ENCODE results near the gene SESTD1. TPM values are rescaled to one million over a fixed set of nuclear protein-coding genes. Genes with fewer than 3 reads are reported as not detected.

Gene SESTD1
- total RNA-seq, 2 donors from 2014 or later, result 35.3 to 62.2 TPM

DNA sequence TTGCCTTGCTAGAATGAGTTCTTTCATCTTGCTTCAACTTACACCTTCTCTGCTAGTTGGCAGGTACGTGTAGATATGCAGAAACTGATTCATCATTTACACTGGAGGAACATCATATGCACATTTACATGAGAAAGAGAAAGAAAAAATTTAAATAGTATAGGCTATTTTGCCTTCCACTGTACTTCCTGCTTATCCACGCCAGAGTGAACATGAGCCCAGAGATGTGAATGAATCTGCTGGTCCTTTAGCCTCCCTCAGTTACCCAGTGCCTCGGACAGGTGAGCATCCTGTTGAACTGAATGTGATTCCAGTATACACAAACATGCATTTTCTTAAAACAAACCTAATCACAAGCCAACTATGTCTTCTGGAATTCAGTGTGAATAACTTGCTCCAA lies 83.6 kb downstream of the SESTD1 start:
- H3K9me3 ChIP-seq, result no peaks in the 10 kb centered on the region
- no peak for ATAC-seq (ENCODE audit: insufficient number of reproducible peaks, low FRiP score, low read depth)

DNA sequence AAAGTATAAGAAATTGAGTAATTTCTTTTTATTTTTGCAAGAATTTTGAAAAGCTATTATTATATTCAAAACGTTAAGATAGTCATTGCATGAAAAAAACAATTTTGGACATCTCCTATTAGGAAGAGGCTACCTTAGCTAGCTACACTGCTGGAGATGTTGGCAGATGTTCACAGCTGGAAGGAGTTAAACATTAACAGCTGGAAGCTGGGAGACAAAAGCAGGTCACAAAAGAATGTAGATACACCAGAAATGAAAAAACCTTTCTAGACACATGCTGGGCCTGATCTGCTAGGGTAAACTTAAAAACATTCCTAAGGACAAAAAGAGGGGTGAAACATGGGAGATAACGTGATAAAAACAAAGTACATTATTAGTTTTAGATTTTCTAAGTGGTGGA lies 84.4 kb downstream of the SESTD1 start:
- peaks cover 5% of the 10 kb centered on the region for H3K36me3 ChIP-seq
- peaks cover 0 to 16% of the 10 kb centered on the region in 2 donors for H3K4me1 ChIP-seq (ENCODE audit: control insufficient read depth in 1 of 2, low read depth in 2 of 2)
- DNase-seq (ENCODE audit: low spot score), result no peak
- H3K27ac ChIP-seq, result no peak overlapping the region
- H3K9me3 ChIP-seq, result no peaks in the 10 kb centered on the region
- H3K27me3 ChIP-seq (replicated peaks; ENCODE audit: insufficient read depth), result no peaks in the 10 kb centered on the region
- TF ChIP-seq, protein P1, sequence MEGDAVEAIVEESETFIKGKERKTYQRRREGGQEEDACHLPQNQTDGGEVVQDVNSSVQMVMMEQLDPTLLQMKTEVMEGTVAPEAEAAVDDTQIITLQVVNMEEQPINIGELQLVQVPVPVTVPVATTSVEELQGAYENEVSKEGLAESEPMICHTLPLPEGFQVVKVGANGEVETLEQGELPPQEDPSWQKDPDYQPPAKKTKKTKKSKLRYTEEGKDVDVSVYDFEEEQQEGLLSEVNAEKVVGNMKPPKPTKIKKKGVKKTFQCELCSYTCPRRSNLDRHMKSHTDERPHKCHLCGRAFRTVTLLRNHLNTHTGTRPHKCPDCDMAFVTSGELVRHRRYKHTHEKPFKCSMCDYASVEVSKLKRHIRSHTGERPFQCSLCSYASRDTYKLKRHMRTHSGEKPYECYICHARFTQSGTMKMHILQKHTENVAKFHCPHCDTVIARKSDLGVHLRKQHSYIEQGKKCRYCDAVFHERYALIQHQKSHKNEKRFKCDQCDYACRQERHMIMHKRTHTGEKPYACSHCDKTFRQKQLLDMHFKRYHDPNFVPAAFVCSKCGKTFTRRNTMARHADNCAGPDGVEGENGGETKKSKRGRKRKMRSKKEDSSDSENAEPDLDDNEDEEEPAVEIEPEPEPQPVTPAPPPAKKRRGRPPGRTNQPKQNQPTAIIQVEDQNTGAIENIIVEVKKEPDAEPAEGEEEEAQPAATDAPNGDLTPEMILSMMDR (IDR thresholded peaks at IDR 0.05), result no peak
- ATAC-seq (ENCODE audit: insufficient number of reproducible peaks, low FRiP score, low read depth), result no peak
- no peak overlapping the region for H3K4me3 ChIP-seq

More for the DNA sequence above, 83.6 kb downstream of the SESTD1 start:
- DNase-seq (ENCODE audit: low spot score), result no peak
- Histone ChIP-seq H3K4me3 (no peak overlapping the region), H3K27me3 (replicated peaks; ENCODE audit: insufficient read depth) (no peaks in the 10 kb centered on the region), H3K4me1 (ENCODE audit: control insufficient read depth in 1 of 2, low read depth in 2 of 2) (peaks cover 0 to 16% of the 10 kb centered on the region in 2 donors), H3K36me3 (peaks cover 5% of the 10 kb centered on the region), H3K27ac (no peak overlapping the region)
- TF ChIP-seq, protein P1 (IDR thresholded peaks at IDR 0.05), result no peak

DNA sequence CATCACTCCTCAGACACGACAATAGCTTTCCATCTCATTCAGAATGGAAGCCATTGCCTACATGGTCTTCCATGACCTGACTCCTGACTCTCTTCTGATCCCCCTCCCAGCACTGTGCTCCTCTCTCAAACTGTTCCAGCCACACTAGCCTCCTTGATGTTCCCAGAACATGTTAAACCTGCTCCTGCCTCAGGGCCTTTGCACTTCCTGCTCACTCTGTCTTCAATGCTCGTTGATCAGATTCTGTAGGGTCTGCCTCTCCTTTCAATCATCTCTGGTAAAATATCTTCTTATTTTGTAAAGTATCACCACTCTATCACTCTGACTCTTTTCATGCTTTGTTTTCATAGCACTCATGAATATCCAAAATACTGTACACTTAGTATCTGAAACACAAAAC lies 84.9 kb downstream of the SESTD1 start:
- no peaks in the 10 kb centered on the region for H3K9me3 ChIP-seq
- peaks cover 5% of the 10 kb centered on the region for H3K36me3 ChIP-seq
- H3K27ac ChIP-seq, result no peak overlapping the region
- H3K4me1 ChIP-seq (ENCODE audit: control insufficient read depth in 1 of 2, low read depth in 2 of 2), result peaks cover 0 to 13% of the 10 kb centered on the region in 2 donors
- TF ChIP-seq, protein P1 (IDR thresholded peaks at IDR 0.05), result no peak
- H3K4me3 ChIP-seq, result no peak overlapping the region
- DNase-seq (ENCODE audit: low spot score) (no peak), ATAC-seq (ENCODE audit: insufficient number of reproducible peaks, low FRiP score, low read depth) (no peak)
- H3K27me3 ChIP-seq (replicated peaks; ENCODE audit: insufficient read depth), result no peaks in the 10 kb centered on the region

DNA sequence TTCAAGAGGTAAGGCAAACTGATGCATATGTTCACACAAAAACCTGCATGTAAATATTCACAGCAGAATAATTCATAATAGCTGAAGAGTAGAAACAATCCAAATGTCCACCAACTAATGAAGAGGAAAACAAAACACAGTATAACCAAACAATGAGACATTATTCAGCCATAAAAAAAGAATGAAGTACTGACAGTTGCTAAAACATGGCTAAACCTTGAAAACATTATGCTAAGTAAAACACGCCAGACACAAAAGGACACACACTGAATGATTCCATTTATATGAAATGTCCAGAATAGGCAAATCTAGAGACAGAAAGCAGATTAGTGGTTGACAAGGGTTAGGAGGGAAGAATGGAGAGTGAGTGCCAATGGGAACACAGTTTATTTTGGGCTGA lies 86.9 kb downstream of the SESTD1 start:
- Histone ChIP-seq H3K9me3 (no peaks in the 10 kb centered on the region), H3K27ac (no peak overlapping the region), H3K27me3 (replicated peaks; ENCODE audit: insufficient read depth) (no peaks in the 10 kb centered on the region), H3K4me1 (ENCODE audit: control insufficient read depth in 1 of 2, low read depth in 2 of 2) (peaks cover 0 to 9% of the 10 kb centered on the region in 2 donors), H3K36me3 (peaks cover 10% of the 10 kb centered on the region), H3K4me3 (no peak overlapping the region)
- ATAC-seq (ENCODE audit: insufficient number of reproducible peaks, low FRiP score, low read depth), result no peak
- DNase-seq (ENCODE audit: low spot score), result no peak
- TF ChIP-seq, protein P1 (IDR thresholded peaks at IDR 0.05), result no peak

GRCh38 chr2:179174240-179174639 lies 90.4 kb downstream of the SESTD1 start:
- H3K27ac ChIP-seq, result no peak overlapping the region
- peaks cover 0 to 9% of the 10 kb centered on the region in 2 donors for H3K4me1 ChIP-seq (ENCODE audit: control insufficient read depth in 1 of 2, low read depth in 2 of 2)
- H3K27me3 ChIP-seq (replicated peaks; ENCODE audit: insufficient read depth), result no peaks in the 10 kb centered on the region
- ATAC-seq (ENCODE audit: insufficient number of reproducible peaks, low FRiP score, low read depth), result no peak
- TF ChIP-seq, protein P1 (IDR thresholded peaks at IDR 0.05), result no peak
- no peak for DNase-seq (ENCODE audit: low spot score)
- no peak overlapping the region for H3K4me3 ChIP-seq
- no peaks in the 10 kb centered on the region for H3K9me3 ChIP-seq
- H3K36me3 ChIP-seq, result peaks cover 10% of the 10 kb centered on the region
